NB4 (cell line): ENCODE data around the gene SLC25A17.

Source experiments
- TF ChIP-seq, protein P1 (sequence below): IDR thresholded peaks from one replicate; pipeline ENCODE4 v1.5.1; 2012; ENCODE audit warnings: low read depth, low read length
- TF ChIP-seq, protein P2 (sequence below): IDR thresholded peaks from 2 replicates; pipeline ENCODE4 v1.6.1; 2011; ENCODE audit warnings: low read depth, low read length

GRCh38 chr22:40817737-40818136 lies 1.4 kb downstream of the SLC25A17 start:
- TF ChIP-seq, protein P1, sequence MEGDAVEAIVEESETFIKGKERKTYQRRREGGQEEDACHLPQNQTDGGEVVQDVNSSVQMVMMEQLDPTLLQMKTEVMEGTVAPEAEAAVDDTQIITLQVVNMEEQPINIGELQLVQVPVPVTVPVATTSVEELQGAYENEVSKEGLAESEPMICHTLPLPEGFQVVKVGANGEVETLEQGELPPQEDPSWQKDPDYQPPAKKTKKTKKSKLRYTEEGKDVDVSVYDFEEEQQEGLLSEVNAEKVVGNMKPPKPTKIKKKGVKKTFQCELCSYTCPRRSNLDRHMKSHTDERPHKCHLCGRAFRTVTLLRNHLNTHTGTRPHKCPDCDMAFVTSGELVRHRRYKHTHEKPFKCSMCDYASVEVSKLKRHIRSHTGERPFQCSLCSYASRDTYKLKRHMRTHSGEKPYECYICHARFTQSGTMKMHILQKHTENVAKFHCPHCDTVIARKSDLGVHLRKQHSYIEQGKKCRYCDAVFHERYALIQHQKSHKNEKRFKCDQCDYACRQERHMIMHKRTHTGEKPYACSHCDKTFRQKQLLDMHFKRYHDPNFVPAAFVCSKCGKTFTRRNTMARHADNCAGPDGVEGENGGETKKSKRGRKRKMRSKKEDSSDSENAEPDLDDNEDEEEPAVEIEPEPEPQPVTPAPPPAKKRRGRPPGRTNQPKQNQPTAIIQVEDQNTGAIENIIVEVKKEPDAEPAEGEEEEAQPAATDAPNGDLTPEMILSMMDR, result no peak
- TF ChIP-seq, protein P2, sequence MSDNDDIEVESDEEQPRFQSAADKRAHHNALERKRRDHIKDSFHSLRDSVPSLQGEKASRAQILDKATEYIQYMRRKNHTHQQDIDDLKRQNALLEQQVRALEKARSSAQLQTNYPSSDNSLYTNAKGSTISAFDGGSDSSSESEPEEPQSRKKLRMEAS, result no peak
